Osteoblast (primary cell): ENCODE measurements around the gene CCDC6. TPM values are rescaled to one million over a fixed set of nuclear protein-coding genes. Genes with fewer than 3 reads are reported as not detected.

Experiments used
- DNase-seq: peaks from one replicate; pipeline ENCODE4 v3.0.0; 2011; ENCODE audit warnings: low spot score, mixed read lengths; ENCODE audit not compliant: insufficient read length; ENCODE audit errors: missing footprints
- H2AFZ ChIP-seq: 2 replicates; pipeline ENCODE4 v1.6.0; 2011; ENCODE audit warnings: mild to moderate bottlenecking, low read length
- H3K27ac ChIP-seq: 2 replicates; pipeline ENCODE4 v1.5.1; 2011; ENCODE audit warnings: mild to moderate bottlenecking, low read depth, low read length, moderate library complexity
- H3K27me3 ChIP-seq: 2 replicates; pipeline ENCODE4 v1.6.0; 2012; ENCODE audit warnings: mild to moderate bottlenecking, control low read depth, inconsistent platforms, low read length, moderate library complexity; ENCODE audit not compliant: insufficient read depth
- H3K36me3 ChIP-seq: 2 replicates; pipeline ENCODE4 v1.5.1; 2011; ENCODE audit warnings: mild to moderate bottlenecking, low read length, control low read depth, moderate library complexity; ENCODE audit not compliant: insufficient read depth
- H3K4me1 ChIP-seq: 2 replicates; pipeline ENCODE4 v1.5.1; 2011; ENCODE audit warnings: mild to moderate bottlenecking, low read length, control low read depth, moderate library complexity; ENCODE audit not compliant: insufficient read depth
- H3K4me2 ChIP-seq: 2 replicates; pipeline ENCODE4 v1.6.0; 2011; ENCODE audit warnings: mild to moderate bottlenecking, low read length; ENCODE audit not compliant: insufficient read depth
- H3K4me3 ChIP-seq: fragments of 200-600 bp; sonication (generic); 3 replicates; pipeline ENCODE4 v1.5.1; 2012; ENCODE audit warnings: mild to moderate bottlenecking, low read length, inconsistent platforms; ENCODE audit not compliant: insufficient read depth
- H3K79me2 ChIP-seq: 2 replicates; pipeline ENCODE4 v1.6.0; 2012; ENCODE audit warnings: mild to moderate bottlenecking, low read length, control low read depth, inconsistent platforms; ENCODE audit not compliant: insufficient read depth
- H3K9me3 ChIP-seq: 2 replicates; pipeline ENCODE4 v1.5.1; 2011; ENCODE audit warnings: low read depth, low read length, control low read depth
- H4K20me1 ChIP-seq: 2 replicates; pipeline ENCODE4 v1.6.0; 2012; ENCODE audit warnings: mild to moderate bottlenecking, low read length, control low read depth; ENCODE audit not compliant: insufficient read depth
- CTCF ChIP-seq: IDR thresholded peaks from 2 replicates; pipeline ENCODE4 v1.5.1; 2011; ENCODE audit warnings: mild to moderate bottlenecking, low read depth, low read length, moderate library complexity; ENCODE audit errors: extremely low read depth
- total RNA-seq: library from RNA; depleted of rRNA; stranded (reverse); fragments of >200 nt; gene quantifications from 2 replicates; pipeline ENCODE4 v1.2.3, GENCODE V29; 2012

CCDC6 gene
- total RNA-seq, 1 donor = 51.8 TPM

DNA sequence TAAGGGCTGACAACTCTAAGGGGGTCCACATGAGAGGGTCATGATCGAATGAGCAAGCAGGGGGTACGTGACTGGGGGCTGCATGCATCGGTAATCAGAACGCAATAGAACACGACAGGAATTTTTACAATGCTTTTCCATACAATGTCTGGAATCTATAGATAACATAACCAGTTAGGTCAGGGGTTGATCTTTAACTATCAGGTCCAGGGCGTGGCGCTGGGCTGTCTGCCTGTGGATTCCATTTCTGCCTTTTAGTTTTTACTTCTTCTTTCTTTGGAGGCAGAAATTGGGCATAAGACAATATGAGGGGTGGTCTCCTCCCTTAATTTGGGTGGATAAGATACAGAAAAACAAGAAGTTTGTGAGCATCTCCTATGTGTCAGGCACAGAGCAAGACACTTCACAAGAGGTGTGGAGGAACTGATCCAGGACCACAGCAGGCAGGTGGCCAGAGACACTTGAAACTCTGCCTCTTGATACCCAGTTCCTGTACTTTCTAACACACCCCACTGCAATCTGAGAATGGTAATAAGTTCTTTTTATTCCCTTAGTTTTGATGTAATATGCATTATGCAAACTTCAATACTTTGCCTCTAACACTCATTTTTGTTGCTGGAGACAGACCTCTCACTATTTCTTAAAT, 135.1 kb downstream of the CCDC6 start:
- Histone ChIP-seq H3K4me1 (no peaks in the 10 kb centered on the region), H3K27ac (no peak overlapping the region), H3K27me3 (no peaks in the 10 kb centered on the region), H3K4me3 (no peak overlapping the region), H2AFZ (no peak overlapping the region), H3K9me3 (no peaks in the 10 kb centered on the region), H3K4me2 (no peak overlapping the region), H3K79me2 (no peaks in the 10 kb centered on the region), H4K20me1 (no peaks in the 10 kb centered on the region), H3K36me3 (no peaks in the 10 kb centered on the region)
- no peak for DNase-seq
- TF ChIP-seq CTCF = no peak

- Histone ChIP-seq H2AFZ (no peak overlapping the region), H3K4me2 (no peak overlapping the region), H3K27me3 (no peaks in the 10 kb centered on the region), H3K9me3 (no peaks in the 10 kb centered on the region), H4K20me1 (no peaks in the 10 kb centered on the region), H3K4me3 (no peak overlapping the region), H3K27ac (no peak overlapping the region), H3K79me2 (no peaks in the 10 kb centered on the region), H3K4me1 (no peaks in the 10 kb centered on the region), H3K36me3 (no peaks in the 10 kb centered on the region)
- no peak for TF ChIP-seq CTCF
- DNase-seq = no peak
Observed at GRCh38 chr10:59770689-59771088, 135.7 kb downstream of the CCDC6 start.

DNA sequence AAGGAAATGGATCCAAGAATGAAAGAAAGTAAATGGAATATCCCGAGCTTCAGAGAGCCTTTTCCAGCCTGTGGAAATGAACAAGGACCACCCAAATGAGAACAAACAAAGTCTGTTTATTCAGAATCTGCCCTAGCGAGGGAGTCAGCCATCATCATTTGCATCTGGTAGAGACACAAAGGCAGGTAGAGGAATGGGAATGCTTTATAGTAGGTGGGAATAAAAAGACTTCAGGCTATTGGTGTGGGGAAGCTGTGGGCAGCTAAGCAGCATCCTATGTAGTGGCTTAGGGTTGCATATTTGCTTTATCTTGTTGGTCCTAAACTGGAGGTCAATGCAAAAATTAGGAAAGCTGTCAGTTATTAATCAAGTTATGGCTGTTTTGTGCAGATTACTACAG, 143.9 kb downstream of the CCDC6 start:
- DNase-seq = no peak
- no peak for TF ChIP-seq CTCF
- no peaks in the 10 kb centered on the region for H4K20me1 ChIP-seq
- H3K27ac ChIP-seq = no peak overlapping the region
- H3K79me2 ChIP-seq = no peaks in the 10 kb centered on the region
- no peaks in the 10 kb centered on the region for H3K36me3 ChIP-seq
- no peak overlapping the region for H3K4me3 ChIP-seq
- no peak overlapping the region for H2AFZ ChIP-seq
- H3K4me1 ChIP-seq = no peaks in the 10 kb centered on the region
- no peaks in the 10 kb centered on the region for H3K9me3 ChIP-seq
- H3K27me3 ChIP-seq = no peaks in the 10 kb centered on the region
- no peak overlapping the region for H3K4me2 ChIP-seq

DNA sequence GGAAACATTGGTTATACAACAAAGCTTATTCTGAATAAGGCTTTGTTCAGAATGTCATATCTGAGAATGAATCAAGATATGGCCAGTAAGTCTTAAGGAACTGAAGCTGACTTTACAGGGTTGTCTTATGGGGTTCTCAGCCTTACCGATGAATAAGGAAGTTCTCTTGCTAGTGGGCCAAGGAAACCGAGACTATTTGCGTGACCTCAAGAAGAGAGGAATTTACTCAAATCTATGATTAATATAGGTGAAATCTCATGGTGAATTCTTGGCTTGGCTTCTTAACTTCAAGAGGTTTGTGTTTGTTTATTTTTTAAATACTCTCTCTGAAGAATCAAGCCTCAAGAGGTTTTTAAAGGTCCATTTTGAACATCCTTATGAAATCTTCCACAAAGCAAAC, 148.4 kb downstream of the CCDC6 start:
- Histone ChIP-seq H3K9me3 (no peaks in the 10 kb centered on the region), H2AFZ (no peak overlapping the region), H3K79me2 (no peaks in the 10 kb centered on the region), H3K4me3 (no peak overlapping the region), H3K36me3 (no peaks in the 10 kb centered on the region), H4K20me1 (no peaks in the 10 kb centered on the region), H3K4me1 (no peaks in the 10 kb centered on the region), H3K4me2 (peak overlapping the region; percentile 2), H3K27me3 (no peaks in the 10 kb centered on the region), H3K27ac (peak overlapping the region; percentile 42)
- DNase-seq = no peak
- TF ChIP-seq CTCF = no peak
